H9 (cell line): ENCODE measurements around the gene ZNF664. TPM values are rescaled to one million over a fixed set of nuclear protein-coding genes. Genes with fewer than 3 reads are reported as not detected.

Source experiments
- DNase-seq: peaks from one replicate; pipeline ENCODE4 v3.0.0-alpha.2; 2017
- H2AFZ ChIP-seq: one replicate; pipeline ENCODE4 v1.6.1; 2013; ENCODE audit warnings: mild to moderate bottlenecking, low read length, control low read depth, moderate library complexity
- H2AK5ac ChIP-seq: 2 replicates; pipeline ENCODE4 v1.6.1; 2013; ENCODE audit warnings: low read length, control low read depth, mixed read lengths; ENCODE audit not compliant: insufficient read length
- H2BK120ac ChIP-seq: one replicate; pipeline ENCODE4 v1.6.1; 2013; ENCODE audit warnings: low read depth, mild to moderate bottlenecking, low read length, control low read depth, inconsistent platforms; ENCODE audit not compliant: poor library complexity, severe bottlenecking
- H2BK12ac ChIP-seq: 2 replicates; pipeline ENCODE4 v1.6.1; 2013; ENCODE audit warnings: low read length, control low read depth, mixed read lengths, low read depth; ENCODE audit not compliant: insufficient read length
- H2BK15ac ChIP-seq: 2 replicates; pipeline ENCODE4 v1.6.1; 2013; ENCODE audit warnings: low read depth, low read length, control low read depth
- H2BK20ac ChIP-seq: one replicate; pipeline ENCODE4 v1.6.1; 2013; ENCODE audit warnings: low read depth, mild to moderate bottlenecking, low read length, control low read depth, inconsistent platforms; ENCODE audit not compliant: poor library complexity, severe bottlenecking
- H2BK5ac ChIP-seq: 2 replicates; pipeline ENCODE4 v1.6.1; 2013; ENCODE audit warnings: low read length, control low read depth, mixed read lengths; ENCODE audit not compliant: insufficient read length
- H3K14ac ChIP-seq: 2 replicates; pipeline ENCODE4 v1.6.1; 2013; ENCODE audit warnings: low read length, control low read depth; ENCODE audit not compliant: insufficient read depth
- H3K18ac ChIP-seq: 2 replicates; pipeline ENCODE4 v1.6.1; 2013; ENCODE audit warnings: low read depth, mild to moderate bottlenecking, mixed read lengths, low read length, control low read depth; ENCODE audit not compliant: insufficient read length
- H3K23ac ChIP-seq: 2 replicates; pipeline ENCODE4 v1.6.1; 2013; ENCODE audit warnings: low read length, control low read depth, mixed read lengths, low read depth; ENCODE audit not compliant: insufficient read length
- H3K23me2 ChIP-seq: 2 replicates; pipeline ENCODE4 v1.6.1; 2013; ENCODE audit warnings: low read depth, mild to moderate bottlenecking, mixed read lengths, low read length, control low read depth; ENCODE audit not compliant: insufficient read length, poor library complexity, severe bottlenecking
- H3K27ac ChIP-seq: 2 replicates; pipeline ENCODE4 v1.5.1; 2013; ENCODE audit warnings: low read length, control low read depth, mixed read lengths, low read depth; ENCODE audit not compliant: insufficient read length
- H3K27me3 ChIP-seq: 2 replicates; pipeline ENCODE4 v1.6.1; 2013; ENCODE audit warnings: low read length, control low read depth, inconsistent platforms; ENCODE audit not compliant: insufficient read depth
- H3K4ac ChIP-seq: 2 replicates; pipeline ENCODE4 v1.6.1; 2013; ENCODE audit warnings: low read depth, mild to moderate bottlenecking, control low read depth, inconsistent platforms, low read length, moderate library complexity
- H3K4me1 ChIP-seq: 2 replicates; pipeline ENCODE4 v1.6.1; 2013; ENCODE audit warnings: low read length, control low read depth, inconsistent platforms; ENCODE audit not compliant: insufficient read depth
- H3K4me2 ChIP-seq: 2 replicates; pipeline ENCODE4 v1.6.1; 2013; ENCODE audit warnings: low read length, control low read depth, mixed read lengths; ENCODE audit not compliant: insufficient read length, insufficient read depth
- H3K56ac ChIP-seq: 2 replicates; pipeline ENCODE4 v1.6.1; 2013; ENCODE audit warnings: low read depth, mild to moderate bottlenecking, mixed read lengths, low read length, control low read depth; ENCODE audit not compliant: insufficient read length
- H3K79me1 ChIP-seq: 2 replicates; pipeline ENCODE4 v1.6.1; 2013; ENCODE audit warnings: low read depth, mild to moderate bottlenecking, moderate library complexity, low read length, control low read depth, inconsistent platforms; ENCODE audit not compliant: insufficient read depth, poor library complexity, severe bottlenecking
- H3K79me2 ChIP-seq: 2 replicates; pipeline ENCODE4 v1.6.1; 2013; ENCODE audit warnings: low read length, control low read depth, inconsistent platforms; ENCODE audit not compliant: insufficient read depth
- H3K9ac ChIP-seq: 2 replicates; pipeline ENCODE4 v1.6.1; 2013; ENCODE audit warnings: low read length, control low read depth, mixed read lengths; ENCODE audit not compliant: insufficient read length; ENCODE audit errors: extremely low read depth
- H3K9me3 ChIP-seq: one replicate; pipeline ENCODE4 v1.6.1; 2013; ENCODE audit warnings: low read depth, low read length, inconsistent platforms; ENCODE audit not compliant: control insufficient read depth
- H3T11ph ChIP-seq: one replicate; pipeline ENCODE4 v1.6.1; 2013; ENCODE audit warnings: mild to moderate bottlenecking, low read length, control low read depth, inconsistent platforms
- H4K20me1 ChIP-seq: one replicate; pipeline ENCODE4 v1.6.1; 2013; ENCODE audit not compliant: control insufficient read depth, insufficient read length, insufficient read depth
- H4K5ac ChIP-seq: 2 replicates; pipeline ENCODE4 v1.6.1; 2013; ENCODE audit warnings: low read depth, mild to moderate bottlenecking, mixed read lengths, low read length, control low read depth; ENCODE audit not compliant: insufficient read length
- H4K8ac ChIP-seq: replicated peaks from 2 replicates; pipeline ENCODE4 v1.6.1; 2013; ENCODE audit warnings: low read length, control low read depth, mixed read lengths, low read depth; ENCODE audit not compliant: insufficient read length
- H4K91ac ChIP-seq: 2 replicates; pipeline ENCODE4 v1.6.1; 2013; ENCODE audit warnings: low read depth, mild to moderate bottlenecking, moderate library complexity, mixed read lengths, low read length, control low read depth; ENCODE audit not compliant: insufficient read length
- H3K27ac Mint-ChIP-seq, 3 experiments: 2 replicates in 2 of 3; 3 replicates in 1 of 3; pipeline ENCODE4 v1.8.0; 2020 to 2021; ENCODE audit warnings: mixed read lengths in 3 of 3, mild to moderate bottlenecking in 1 of 3, moderate library complexity in 1 of 3
- H3K27me3 Mint-ChIP-seq: 2 replicates; pipeline ENCODE4 v1.8.0; 2021; ENCODE audit warnings: low read depth, mild to moderate bottlenecking, moderate library complexity, mixed read lengths
- H3K36me3 Mint-ChIP-seq, 3 experiments: 2 replicates in 2 of 3; 3 replicates in 1 of 3; pipeline ENCODE4 v1.8.0; 2020 to 2021; ENCODE audit warnings: low read depth in 3 of 3, mixed read lengths in 3 of 3; ENCODE audit not compliant: insufficient read depth in 1 of 3
- H3K4me1 Mint-ChIP-seq, 2 experiments: 2 replicates each; pipeline ENCODE4 v1.8.0; 2020; ENCODE audit warnings: mixed read lengths in 2 of 2
- H3K4me3 Mint-ChIP-seq, 2 experiments: 2 replicates in 1 of 2; 3 replicates in 1 of 2; pipeline ENCODE4 v1.8.0; 2020 to 2021; ENCODE audit warnings: mild to moderate bottlenecking in 2 of 2, mixed read lengths in 2 of 2, moderate library complexity in 1 of 2
- H3K9me3 Mint-ChIP-seq, 2 experiments: 2 replicates in 1 of 2; 3 replicates in 1 of 2; pipeline ENCODE4 v1.8.0; 2020; ENCODE audit warnings: mild to moderate bottlenecking in 2 of 2, mixed read lengths in 2 of 2, moderate library complexity in 1 of 2
- WGBS: extraction: QIAGEN DNeasy Blood & Tissue Kit; methylation state at CpG from one replicate; pipeline ENCODE4 v1.1.7; 2013; ENCODE audit warnings: missing lambda C conversion rate, low lambda C conversion rate, mixed read lengths; ENCODE audit not compliant: insufficient read length; ENCODE audit errors: extremely low coverage; 5-methylcytosine and 5-hydroxymethylcytosine counted together
- total RNA-seq: library from RNA; stranded (reverse); gene quantifications from 2 replicates; pipeline ENCODE4 v1.2.1, GENCODE V29; 2021
- TF ChIP-seq, protein P1 (sequence below): fragments of 200-600 bp; sonication (generic); conservative IDR thresholded peaks from 3 replicates; pipeline ENCODE4 v1.8.0; 2021; ENCODE audit warnings: antibody characterized with exemption, mild to moderate bottlenecking

ZNF664 gene
- total RNA-seq, 1 experiment from 2014 or later: 29.5 TPM

- no peak overlapping the region for H3K9ac ChIP-seq
- H3K9me3 ChIP-seq: no peaks in the 10 kb centered on the region
- no peak overlapping the region for H2BK5ac ChIP-seq
- Mint-ChIP-seq H3K36me3 (peaks cover 0 to 6% (median 0%) of the 10 kb centered on the region in 3 experiments; a peak in 2 of 7 replicates), H3K4me1 (peaks cover 31 to 34% of the 10 kb centered on the region in 2 experiments), H3K27me3 (peaks cover 2% of the 10 kb centered on the region; the same call in 1 of the 2 replicates), H3K27ac (no peak overlapping the region), H3K9me3 (peaks cover 0 to 3% of the 10 kb centered on the region in 2 experiments; a peak in 1 of 5 replicates), H3K4me3 (no peak overlapping the region)
- no peak overlapping the region for H3K4ac ChIP-seq
- H3K4me1 ChIP-seq: no peaks in the 10 kb centered on the region
- no peak overlapping the region for H2AFZ ChIP-seq
- no peak overlapping the region for H2BK20ac ChIP-seq
- no peak overlapping the region for H3K56ac ChIP-seq
- DNase-seq: no peak
- H4K91ac ChIP-seq: no peak overlapping the region
- no peak overlapping the region for H3K27ac ChIP-seq
- H3K14ac ChIP-seq: no peak overlapping the region
- H2BK12ac ChIP-seq: no peak overlapping the region
- no peak overlapping the region for H2AK5ac ChIP-seq
- H3K79me1 ChIP-seq: no peaks in the 10 kb centered on the region
- no peaks in the 10 kb centered on the region for H3K23me2 ChIP-seq
- no peaks in the 10 kb centered on the region for H3K79me2 ChIP-seq
- no peak overlapping the region for H3K4me2 ChIP-seq
- H3T11ph ChIP-seq: no peak overlapping the region
- H2BK120ac ChIP-seq: no peak overlapping the region
- no peak overlapping the region for H3K23ac ChIP-seq
- TF ChIP-seq, protein P1, sequence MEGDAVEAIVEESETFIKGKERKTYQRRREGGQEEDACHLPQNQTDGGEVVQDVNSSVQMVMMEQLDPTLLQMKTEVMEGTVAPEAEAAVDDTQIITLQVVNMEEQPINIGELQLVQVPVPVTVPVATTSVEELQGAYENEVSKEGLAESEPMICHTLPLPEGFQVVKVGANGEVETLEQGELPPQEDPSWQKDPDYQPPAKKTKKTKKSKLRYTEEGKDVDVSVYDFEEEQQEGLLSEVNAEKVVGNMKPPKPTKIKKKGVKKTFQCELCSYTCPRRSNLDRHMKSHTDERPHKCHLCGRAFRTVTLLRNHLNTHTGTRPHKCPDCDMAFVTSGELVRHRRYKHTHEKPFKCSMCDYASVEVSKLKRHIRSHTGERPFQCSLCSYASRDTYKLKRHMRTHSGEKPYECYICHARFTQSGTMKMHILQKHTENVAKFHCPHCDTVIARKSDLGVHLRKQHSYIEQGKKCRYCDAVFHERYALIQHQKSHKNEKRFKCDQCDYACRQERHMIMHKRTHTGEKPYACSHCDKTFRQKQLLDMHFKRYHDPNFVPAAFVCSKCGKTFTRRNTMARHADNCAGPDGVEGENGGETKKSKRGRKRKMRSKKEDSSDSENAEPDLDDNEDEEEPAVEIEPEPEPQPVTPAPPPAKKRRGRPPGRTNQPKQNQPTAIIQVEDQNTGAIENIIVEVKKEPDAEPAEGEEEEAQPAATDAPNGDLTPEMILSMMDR: no peak
- no peaks in the 10 kb centered on the region for H4K20me1 ChIP-seq
- no peak overlapping the region for H4K5ac ChIP-seq
- no peaks in the 10 kb centered on the region for H3K27me3 ChIP-seq
- H4K8ac ChIP-seq: no peak overlapping the region
- H3K18ac ChIP-seq: no peak overlapping the region
- WGBS: no CpG with 5 or more reads among the region's 2 CpGs
- no peak overlapping the region for H2BK15ac ChIP-seq
Observed at GRCh38 chr12:124035163-124035562, 62.1 kb downstream of the ZNF664 start.
